KBM-7 (cell line): ENCODE results near the gene EDC4.
"Not testable (repeated sequence)": the region's sequence is repeated elsewhere in the genome, so short reads cannot be mapped to it uniquely, and the experiment has no call there.

ENCODE experiments used
- DNase-seq: peaks from one replicate; pipeline ENCODE4 v3.0.0-alpha.2; 2015
- in situ Hi-C: fragments of 300-500 bp; cut with MboI; formaldehyde crosslinking; loops from 2 replicates; pipeline ENCODE4 v1.14.3; 2020; ENCODE audit warnings: low sequenced_read_pairs, low pct_unique_long_range_greater_than_20kb, mixed read lengths

The EDC4 gene

DNA sequence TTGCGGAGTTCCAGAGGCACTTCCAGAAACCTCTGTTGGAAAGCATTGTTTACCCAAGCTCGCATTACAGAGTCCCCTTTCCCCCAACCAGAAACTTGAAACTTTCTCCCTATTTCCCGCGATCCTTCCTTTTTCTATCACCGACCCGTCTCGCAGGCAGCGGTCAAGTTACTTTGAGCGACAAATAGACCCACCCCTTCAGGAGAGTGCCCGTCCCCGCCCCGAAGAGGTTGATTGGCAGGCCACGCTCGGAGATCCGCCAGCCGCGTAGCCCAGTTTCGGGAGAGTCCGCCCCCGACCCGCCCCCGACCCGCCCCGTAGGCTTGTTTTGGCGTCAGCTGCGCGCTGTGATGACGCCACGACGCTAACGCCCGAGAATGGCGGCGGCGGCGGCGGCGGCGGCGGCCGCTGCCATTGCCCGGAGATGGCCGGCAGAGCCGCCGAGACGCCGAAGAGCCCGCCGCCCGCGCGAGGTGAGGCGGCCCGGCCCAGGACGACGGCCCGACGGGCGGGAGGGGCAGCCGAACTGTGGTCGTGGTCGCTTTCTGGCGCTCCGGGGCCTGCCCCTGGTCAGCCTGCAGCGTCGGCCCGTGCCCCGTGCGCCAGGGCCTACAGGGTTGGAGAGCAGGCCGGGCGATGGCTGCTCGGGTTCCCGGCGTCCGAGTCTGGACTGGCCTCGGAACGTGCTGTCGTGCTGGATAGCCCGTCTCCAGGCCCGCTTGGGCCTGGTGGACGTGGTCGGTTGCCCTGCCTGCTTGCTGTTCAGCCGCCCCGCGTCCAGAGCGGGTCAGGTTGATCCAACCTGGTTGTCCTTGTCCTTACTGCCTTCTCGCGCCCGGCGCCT lies 20.3 kb downstream of the EDC4 start, which contains the start of gene PSKH1:
PSKH1 (plus strand) TSS at position 356 of the 844 bp plus-strand sequence. CDS start 15,496 bp downstream, outside the sequence.
- in situ Hi-C loops: no loop called here

GRCh38 chr16:67893743-67894399 lies 21.0 kb downstream of the EDC4 start:
- in situ Hi-C loops: no loop called here

More for the DNA sequence above, 20.3 kb downstream of the EDC4 start, which contains the start of gene PSKH1:
- peak; percentile 94 for DNase-seq

DNA sequence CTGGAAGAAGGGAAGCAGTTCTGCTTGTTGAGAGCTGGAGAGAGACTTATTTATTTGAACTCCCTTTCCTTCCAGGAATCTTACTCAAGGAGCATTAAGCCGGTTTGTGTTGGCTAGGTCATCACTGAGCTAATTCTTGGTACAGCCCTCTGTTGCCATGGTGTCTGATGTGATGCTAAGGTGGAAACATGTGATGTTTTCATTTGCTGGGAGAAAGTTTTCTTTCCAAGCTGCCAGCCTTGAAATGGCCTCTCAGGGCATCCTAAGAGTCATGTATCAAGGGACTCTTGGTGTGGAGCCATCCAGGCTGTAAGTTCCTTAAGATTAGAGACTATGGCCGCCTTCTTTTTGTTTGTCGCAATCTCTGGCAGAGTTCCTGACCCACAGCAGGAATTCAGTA lies 24.4 kb downstream of the EDC4 start:
- in situ Hi-C loops: no loop called here
- DNase-seq: no peak

More at GRCh38 chr16:67893743-67894399, 21.0 kb downstream of the EDC4 start:
- DNase-seq: no peak

DNA sequence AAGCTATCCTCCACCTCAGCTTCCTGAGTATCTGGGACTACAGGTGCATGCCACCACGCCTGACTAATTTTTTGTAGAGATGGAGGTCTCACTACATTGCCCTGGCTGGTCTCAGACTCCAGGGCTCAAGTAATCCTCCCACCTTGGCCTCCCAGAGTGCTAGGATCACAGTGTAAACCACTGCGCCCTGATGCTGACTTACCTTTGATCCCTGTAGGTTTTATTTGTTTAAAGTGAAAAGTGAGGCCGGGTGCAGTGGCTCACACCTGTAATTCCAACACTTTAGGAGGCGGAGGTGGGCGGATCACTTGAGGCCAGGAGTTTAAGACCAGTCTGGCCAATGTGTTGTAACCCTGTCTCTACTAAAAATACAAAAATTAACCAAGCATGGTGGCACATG lies 28.9 kb downstream of the EDC4 start:
- no peak for DNase-seq

DNA sequence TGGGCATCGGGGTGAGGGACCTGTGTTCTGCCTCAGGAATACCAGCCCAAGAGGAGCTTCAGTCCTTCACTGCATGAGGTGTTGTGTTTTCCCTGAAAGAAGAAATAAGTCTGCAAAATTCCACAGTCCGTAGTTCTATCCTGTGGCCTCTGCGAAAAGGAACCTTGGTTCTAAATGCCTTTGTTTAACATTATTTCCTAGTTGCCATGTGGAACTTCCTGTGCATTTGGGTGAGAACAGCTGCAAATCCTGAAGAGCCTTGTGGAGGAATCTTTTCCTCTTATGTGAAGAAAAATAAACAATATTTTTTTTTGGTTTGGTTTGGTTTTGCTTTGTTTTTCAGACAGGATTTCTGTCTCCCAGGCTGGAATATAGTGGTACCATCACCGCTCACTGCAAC lies 30.0 kb downstream of the EDC4 start:
- DNase-seq: no peak
- in situ Hi-C loops: no loop called here

More for the DNA sequence above, 28.9 kb downstream of the EDC4 start:
- in situ Hi-C loops: no loop called here

- in situ Hi-C loops: no loop called here
- DNase-seq: no peak
These were observed 34.7 kb downstream of the EDC4 start for GRCh38 chr16:67907397-67908180.

DNA sequence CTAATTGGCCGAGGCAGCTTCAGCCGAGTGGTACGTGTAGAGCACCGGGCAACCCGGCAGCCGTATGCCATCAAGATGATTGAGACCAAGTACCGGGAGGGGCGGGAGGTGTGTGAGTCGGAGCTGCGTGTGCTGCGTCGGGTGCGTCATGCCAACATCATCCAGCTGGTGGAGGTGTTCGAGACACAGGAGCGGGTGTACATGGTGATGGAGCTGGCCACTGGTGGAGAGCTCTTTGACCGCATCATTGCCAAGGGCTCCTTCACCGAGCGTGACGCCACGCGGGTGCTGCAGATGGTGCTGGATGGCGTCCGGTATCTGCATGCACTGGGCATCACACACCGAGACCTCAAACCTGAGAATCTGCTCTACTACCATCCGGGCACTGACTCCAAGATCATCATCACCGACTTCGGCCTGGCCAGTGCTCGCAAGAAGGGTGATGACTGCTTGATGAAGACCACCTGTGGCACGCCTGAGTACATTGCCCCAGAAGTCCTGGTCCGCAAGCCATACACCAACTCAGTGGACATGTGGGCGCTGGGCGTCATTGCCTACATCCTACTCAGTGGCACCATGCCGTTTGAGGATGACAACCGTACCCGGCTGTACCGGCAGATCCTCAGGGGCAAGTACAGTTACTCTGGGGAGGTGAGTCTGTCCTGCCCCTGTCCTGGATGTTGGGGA lies 36.3 kb downstream of the EDC4 start:
- no peak for DNase-seq
- in situ Hi-C loops: no loop called here

DNA sequence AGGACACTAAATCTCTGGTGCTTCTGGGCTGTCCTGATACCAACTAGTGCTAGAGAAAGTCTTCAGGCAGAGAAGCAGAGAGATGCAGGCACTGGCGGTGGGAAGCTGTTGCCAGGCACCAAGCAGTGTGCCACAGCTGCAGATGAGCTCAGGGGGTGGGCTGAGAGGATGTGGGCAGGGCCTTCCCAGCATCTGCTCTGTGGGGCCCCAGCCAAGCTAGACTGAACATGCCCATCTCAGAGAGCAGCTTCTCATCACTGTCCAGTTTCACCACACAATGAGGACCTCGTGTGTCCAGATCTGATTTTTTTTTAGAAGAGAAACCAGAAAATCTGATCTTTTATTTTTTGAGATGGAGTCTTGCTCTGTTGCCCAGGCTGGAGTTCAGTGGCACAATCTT lies 37.3 kb downstream of the EDC4 start:
- in situ Hi-C loops: no loop called here
- no peak for DNase-seq

DNA sequence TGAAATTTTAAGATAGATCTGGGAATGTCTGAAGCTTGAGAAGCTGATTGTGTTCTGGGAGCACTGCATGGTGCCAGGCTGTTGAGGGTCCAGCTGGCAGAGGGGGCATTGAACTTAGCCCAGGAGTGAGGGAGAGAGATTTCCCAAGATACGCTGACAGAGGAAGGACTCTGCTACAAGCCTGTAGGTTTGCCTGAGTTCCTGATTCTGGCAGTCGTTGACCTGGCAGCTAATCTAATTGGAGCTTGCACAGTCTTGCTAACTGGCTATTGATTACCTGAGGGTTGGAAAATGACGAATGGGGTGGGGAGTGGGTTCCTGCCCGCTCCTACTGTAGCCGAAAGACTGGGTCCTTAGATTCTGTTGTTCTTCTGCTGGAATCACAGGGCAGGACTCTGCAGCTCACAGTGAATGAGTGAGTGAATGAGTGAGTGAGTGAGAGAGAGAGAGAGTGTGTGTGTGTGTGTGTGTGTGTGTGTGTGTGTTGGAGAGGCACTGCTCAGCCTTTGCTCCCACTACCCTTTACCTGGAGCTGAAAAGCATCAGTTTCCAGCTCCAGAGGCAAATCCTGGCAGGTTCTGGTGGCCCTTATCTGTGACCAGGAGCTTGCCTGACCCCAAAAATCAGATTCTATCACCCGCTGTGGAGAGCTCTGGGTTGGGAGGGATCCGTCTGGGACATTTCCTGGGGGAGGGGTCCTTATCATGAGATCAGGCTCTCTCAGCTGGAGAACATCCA lies 42.1 kb downstream of the EDC4 start:
- no peak for DNase-seq
- in situ Hi-C loops: no loop called here

GRCh38 chr16:67915496-67915769 lies 42.6 kb downstream of the EDC4 start:
- DNase-seq, in situ Hi-C loops: not testable (repeated sequence)

GRCh38 chr16:67915831-67916723 lies 43.2 kb downstream of the EDC4 start:
- no peak for DNase-seq
- in situ Hi-C loops: no loop called here

DNA sequence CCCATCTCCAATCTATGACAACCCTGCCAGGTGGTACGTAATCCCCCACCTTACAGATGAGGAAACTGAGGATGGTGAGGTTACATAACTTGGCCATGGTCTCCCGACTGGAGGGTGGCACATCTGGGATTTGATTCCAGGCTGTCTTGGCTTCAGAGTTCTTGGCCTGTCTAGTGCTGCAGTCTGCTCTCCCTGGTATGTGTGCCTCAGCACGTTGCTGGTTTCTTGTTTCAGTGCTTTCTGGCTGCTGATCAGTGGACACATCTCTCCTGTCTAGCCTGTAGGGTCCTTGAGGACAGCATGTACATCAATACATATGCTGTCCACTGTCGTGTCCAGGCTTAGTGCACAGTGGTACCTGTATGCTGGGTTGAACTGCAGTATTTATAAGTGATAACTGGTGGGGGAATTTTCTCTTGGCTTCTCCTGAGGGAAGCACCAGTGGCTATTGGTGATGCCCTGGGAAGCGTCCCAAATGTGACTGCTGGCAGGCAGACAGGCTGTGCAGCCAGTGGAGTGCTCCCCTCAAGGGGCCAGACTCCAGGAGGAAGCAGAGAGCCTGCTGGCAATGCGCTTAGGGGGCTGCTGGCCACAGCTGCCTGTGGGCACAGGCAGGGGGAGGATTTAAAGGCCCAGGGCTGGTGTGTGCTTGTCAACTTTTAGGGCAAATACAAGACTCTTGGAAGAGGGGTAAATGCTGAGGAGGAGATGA lies 44.4 kb downstream of the EDC4 start:
- DNase-seq: no peak

DNA sequence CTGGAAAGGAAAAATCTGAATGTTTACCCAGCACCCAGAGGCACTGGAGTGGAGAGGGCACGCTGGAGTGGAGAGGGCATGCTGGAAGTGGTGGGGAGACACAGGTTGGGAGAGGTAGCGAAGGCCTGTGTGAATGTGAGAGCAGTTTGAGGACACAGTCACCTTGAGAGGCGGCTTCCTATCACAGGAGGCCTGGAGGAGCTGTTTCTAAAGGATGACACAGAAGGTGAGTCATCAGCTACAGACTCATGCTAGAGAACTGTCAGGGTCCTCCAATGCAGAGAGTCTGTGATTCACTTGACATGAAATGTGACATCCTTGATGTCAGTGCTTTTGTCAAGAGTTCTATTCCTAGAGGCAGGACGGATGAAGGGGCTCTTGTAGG lies 45.0 kb downstream of the EDC4 start:
- DNase-seq: no peak
- in situ Hi-C loops: no loop called here

More for the DNA sequence above, 44.4 kb downstream of the EDC4 start:
- in situ Hi-C loops: no loop called here

DNA sequence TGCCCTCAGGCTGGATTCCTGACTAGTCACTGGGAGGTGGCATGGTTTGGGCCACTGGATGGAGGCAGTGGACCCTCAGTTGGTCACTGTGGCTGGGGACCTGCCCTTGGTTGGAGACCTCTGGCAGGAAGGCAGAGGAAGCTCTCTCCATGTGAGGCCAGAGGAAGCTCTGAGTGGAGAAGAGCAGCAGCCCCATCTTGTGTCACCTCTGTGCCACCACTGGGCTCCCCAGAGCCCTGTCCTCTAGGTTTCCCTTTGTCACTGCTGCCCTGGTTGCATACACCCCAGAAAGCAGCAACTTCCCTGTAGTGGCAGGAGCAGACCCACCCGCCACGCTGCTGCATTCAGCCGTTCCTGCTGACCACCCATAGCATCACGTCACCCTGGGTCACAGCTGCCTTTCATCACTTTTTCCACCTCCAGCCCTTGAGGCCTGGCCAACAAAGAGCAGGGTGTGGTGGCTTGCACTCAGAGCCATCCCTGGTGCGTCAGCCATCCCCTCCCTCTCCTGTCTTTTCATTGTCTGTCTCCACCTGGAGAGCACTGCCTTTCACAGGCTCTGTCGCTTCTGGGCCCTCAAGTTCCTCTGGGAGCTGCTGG lies 46.9 kb downstream of the EDC4 start:
- DNase-seq: no peak
- in situ Hi-C loops: no loop called here

DNA sequence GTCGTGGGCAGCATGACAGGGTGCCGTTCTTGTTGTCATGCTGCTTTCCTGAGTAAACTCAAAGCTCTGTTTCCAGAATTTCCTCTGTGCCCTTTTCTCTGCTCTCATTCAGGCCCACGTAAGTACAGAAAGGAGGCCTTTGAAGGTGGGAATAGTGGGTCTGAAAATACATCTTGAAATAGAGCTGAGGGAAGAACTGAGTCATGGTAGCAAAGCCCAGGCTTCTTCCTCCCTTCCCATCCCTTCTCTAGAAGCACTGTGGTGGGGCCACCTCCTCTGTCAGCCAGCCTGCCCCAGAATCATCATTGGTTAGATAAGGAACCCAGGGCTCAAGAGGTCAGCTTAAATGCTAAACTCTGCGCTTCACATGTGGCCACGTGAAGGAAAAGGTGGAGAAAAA lies 49.4 kb downstream of the EDC4 start:
- in situ Hi-C loops: no loop called here

DNA sequence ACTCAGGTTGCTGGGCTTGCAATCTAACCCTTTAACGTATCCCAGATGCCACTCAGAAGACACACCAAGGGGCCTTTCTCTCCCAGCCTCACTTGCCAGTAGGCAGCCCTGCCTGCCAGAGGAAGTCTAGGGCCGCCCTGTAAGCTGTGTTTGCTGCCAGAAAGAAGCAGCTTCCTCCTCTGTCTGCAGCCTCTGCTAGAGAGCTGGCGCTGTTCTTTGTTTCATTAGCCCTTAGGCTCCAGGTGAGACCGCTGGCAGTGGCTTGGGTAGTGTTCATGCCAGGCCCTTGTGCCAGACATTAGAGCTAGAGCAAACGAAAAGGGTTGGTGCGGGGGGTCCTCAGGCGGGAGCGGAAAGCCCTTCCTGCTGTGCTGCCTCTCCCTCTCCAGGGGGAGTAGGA lies 49.9 kb downstream of the EDC4 start:
- in situ Hi-C loops: no loop called here
- no peak for DNase-seq

More for the DNA sequence above, 49.4 kb downstream of the EDC4 start:
- DNase-seq: no peak
